Heart left ventricle (tissue), 13 donors: Measurements from ENCODE around the gene TBC1D4.
"Not testable (repeated sequence)": the region's sequence is repeated elsewhere in the genome, so short reads cannot be mapped to it uniquely, and the experiment has no call there.

Experiments used
- POLR2A ChIP-seq, 2 donors: fragments of 450-650 bp; IDR thresholded peaks; one replicate each; pipeline ENCODE4 v1.6.1; 2017; ENCODE audit warnings: antibody characterized with exemption in 2 of 2, mild to moderate bottlenecking in 2 of 2, moderate library complexity in 2 of 2
- TF ChIP-seq, protein P1 (sequence below), 12 donors: fragments of 200-600 bp; sonication (generic) in 4 of 12; IDR thresholded peaks; one replicate each; pipeline versions ENCODE4 v1.5.0 to v1.8.0; 2018 to 2022; ENCODE audit warnings: antibody characterized with exemption in 12 of 12, mild to moderate bottlenecking in 5 of 12
- donor health status: ischemic (EF 13 %, LVEDD 7.1; RV severe dilation, severe dysfunction).
- donor health status: DM: no; HTN: yes; CAD: no.
- donor health status: DM: no; HTN: no; CAD: no.
- donor health status: ischemic (EF 25% LVEDD 6.9; RV normal size, moderate dysfunction).
- donor health status: ischemic (EF 25% LVEDD 5.7; RV mildly dilated, moderate dysfunction).
- donor health status: ischemic (EF 35%, LVEDD 5.7; RV mildly dilated, moderate dysfunction).
- donor health status: nonischemic (EF 11% LVEDD 7.7; RV severe dilation, severe dysfunction).
- donor health status: DM: yes; HTN: yes; CAD: no.
- donor health status: PGD.
- donor health status: ischemic (EF 29% LVEDD 5.4; RV normal size, mild dysfunction).
- donor health status: nonischemic (EF 23%, LVEDD 6.1; RV moderate dilation, normal function).

DNA sequence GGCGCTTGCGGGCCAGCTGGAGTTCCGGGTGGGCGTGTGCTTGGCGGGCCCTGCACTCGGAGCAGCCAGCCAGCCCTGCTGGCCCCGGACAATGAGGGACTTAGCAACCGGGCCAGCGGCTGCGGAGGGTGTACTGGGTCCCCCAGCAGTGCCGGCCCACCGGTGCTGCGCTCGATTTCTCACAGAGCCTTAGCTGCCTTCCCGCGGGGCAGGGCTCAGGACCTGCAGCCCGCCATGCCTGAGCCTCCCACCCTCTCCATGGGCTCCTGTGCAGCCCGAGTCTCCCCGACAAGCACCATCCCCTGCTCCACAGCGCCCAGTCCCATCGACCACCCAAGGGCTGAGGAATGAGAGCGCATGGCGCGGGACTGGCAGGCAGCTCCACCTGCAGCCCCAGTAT lies 213.5 kb downstream of the TBC1D4 start:
- TF ChIP-seq, protein P1, sequence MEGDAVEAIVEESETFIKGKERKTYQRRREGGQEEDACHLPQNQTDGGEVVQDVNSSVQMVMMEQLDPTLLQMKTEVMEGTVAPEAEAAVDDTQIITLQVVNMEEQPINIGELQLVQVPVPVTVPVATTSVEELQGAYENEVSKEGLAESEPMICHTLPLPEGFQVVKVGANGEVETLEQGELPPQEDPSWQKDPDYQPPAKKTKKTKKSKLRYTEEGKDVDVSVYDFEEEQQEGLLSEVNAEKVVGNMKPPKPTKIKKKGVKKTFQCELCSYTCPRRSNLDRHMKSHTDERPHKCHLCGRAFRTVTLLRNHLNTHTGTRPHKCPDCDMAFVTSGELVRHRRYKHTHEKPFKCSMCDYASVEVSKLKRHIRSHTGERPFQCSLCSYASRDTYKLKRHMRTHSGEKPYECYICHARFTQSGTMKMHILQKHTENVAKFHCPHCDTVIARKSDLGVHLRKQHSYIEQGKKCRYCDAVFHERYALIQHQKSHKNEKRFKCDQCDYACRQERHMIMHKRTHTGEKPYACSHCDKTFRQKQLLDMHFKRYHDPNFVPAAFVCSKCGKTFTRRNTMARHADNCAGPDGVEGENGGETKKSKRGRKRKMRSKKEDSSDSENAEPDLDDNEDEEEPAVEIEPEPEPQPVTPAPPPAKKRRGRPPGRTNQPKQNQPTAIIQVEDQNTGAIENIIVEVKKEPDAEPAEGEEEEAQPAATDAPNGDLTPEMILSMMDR (IDR thresholded peaks at IDR 0.05), result not testable (repeated sequence)
- TF ChIP-seq POLR2A (IDR thresholded peaks at IDR 0.05), result not testable (repeated sequence)
